A673 (cell line): ENCODE results near the gene SMIM24. TPM values are rescaled to one million over a fixed set of nuclear protein-coding genes. Genes with fewer than 3 reads are reported as not detected.

ENCODE experiments used
- BruUV-seq: library from RNA; stranded (reverse); fragments of 400-500 nt; replicated peaks from 2 replicates; lab custom pipeline; 2021; lab: Mats Ljungman, UMichigan
- CTCF ChIA-PET: fragments of 300-600 bp; sonication (Branson Sonifier 250); formaldehyde crosslinking; loops from one replicate; lab custom pipeline; 2022; ENCODE audit warnings: antibody characterized with exemption; lab: Charles Lee
- POLR2A ChIA-PET: fragments of 300-600 bp; sonication (Branson Sonifier 250); formaldehyde crosslinking; loops from one replicate; lab custom pipeline; 2022; ENCODE audit warnings: antibody characterized with exemption; ENCODE audit not compliant: low non-redundant PET; lab: Charles Lee
- DNase-seq: peaks from one replicate; pipeline ENCODE4 v3.0.0-alpha.2; 2015; ENCODE audit warnings: low spot score
- H3K27ac ChIP-seq: fragments of 200-600 bp; sonication (generic); 2 replicates; pipeline ENCODE4 v1.5.1; 2016; ENCODE audit warnings: mixed run types, low read depth, mild to moderate bottlenecking, mixed read lengths, antibody characterized with exemption, low read length; ENCODE audit not compliant: poor library complexity, severe bottlenecking
- H3K27me3 ChIP-seq: fragments of 200-600 bp; sonication (generic); replicated peaks from 2 replicates; pipeline ENCODE4 v1.6.1; 2017; ENCODE audit warnings: mixed run types, low read depth, mild to moderate bottlenecking, mixed read lengths, antibody characterized with exemption, low read length; ENCODE audit not compliant: insufficient read depth, poor library complexity
- H3K36me3 ChIP-seq: fragments of 200-600 bp; sonication (generic); 2 replicates; pipeline ENCODE4 v1.6.1; 2016; ENCODE audit warnings: mixed run types, mild to moderate bottlenecking, mixed read lengths, antibody characterized with exemption, low read length; ENCODE audit not compliant: insufficient read depth, poor library complexity, severe bottlenecking
- H3K4me1 ChIP-seq: fragments of 200-600 bp; sonication (generic); 2 replicates; pipeline ENCODE4 v1.6.1; 2017; ENCODE audit warnings: mixed run types, mild to moderate bottlenecking, mixed read lengths, antibody characterized with exemption, low read length; ENCODE audit not compliant: insufficient read depth, poor library complexity, severe bottlenecking
- H3K4me3 ChIP-seq: fragments of 200-600 bp; sonication (generic); 2 replicates; pipeline ENCODE4 v1.5.1; 2016; ENCODE audit warnings: low read depth, mixed run types, mild to moderate bottlenecking, mixed read lengths, low read length; ENCODE audit not compliant: poor library complexity, severe bottlenecking
- H3K9me3 ChIP-seq: fragments of 200-600 bp; sonication (generic); 2 replicates; pipeline ENCODE4 v1.6.1; 2016; ENCODE audit warnings: mixed run types, low read depth, mild to moderate bottlenecking, mixed read lengths, antibody characterized with exemption, low read length; ENCODE audit not compliant: poor library complexity, severe bottlenecking
- EZH2 ChIP-seq: fragments of 200-600 bp; sonication (generic); IDR thresholded peaks from 2 replicates; pipeline ENCODE4 v1.6.1; 2017; ENCODE audit warnings: borderline replicate concordance, low read depth, mild to moderate bottlenecking, mixed read lengths, antibody characterized with exemption, low read length; ENCODE audit not compliant: poor library complexity, severe bottlenecking
- intact Hi-C: fragments of 100-400 bp; cut with micrococcal nuclease; formaldehyde crosslinking; loops from one replicate; pipeline ENCODE4 v1.10.0; 2022; ENCODE audit not compliant: unreplicated experiment
- total RNA-seq: library from RNA; stranded (reverse); gene quantifications from 2 replicates; pipeline ENCODE4 v1.2.3, GENCODE V29; 2021
- TF ChIP-seq, protein P1 (sequence below): fragments of 300-800, 200-600 bp; sonication (generic); conservative IDR thresholded peaks from 2 replicates; pipeline ENCODE4 v1.5.1; 2017; ENCODE audit warnings: low read depth, mild to moderate bottlenecking, antibody characterized with exemption, low read length, moderate library complexity, mixed read lengths

The SMIM24 gene
- total RNA-seq, 1 experiment from 2014 or later, result not detected

DNA sequence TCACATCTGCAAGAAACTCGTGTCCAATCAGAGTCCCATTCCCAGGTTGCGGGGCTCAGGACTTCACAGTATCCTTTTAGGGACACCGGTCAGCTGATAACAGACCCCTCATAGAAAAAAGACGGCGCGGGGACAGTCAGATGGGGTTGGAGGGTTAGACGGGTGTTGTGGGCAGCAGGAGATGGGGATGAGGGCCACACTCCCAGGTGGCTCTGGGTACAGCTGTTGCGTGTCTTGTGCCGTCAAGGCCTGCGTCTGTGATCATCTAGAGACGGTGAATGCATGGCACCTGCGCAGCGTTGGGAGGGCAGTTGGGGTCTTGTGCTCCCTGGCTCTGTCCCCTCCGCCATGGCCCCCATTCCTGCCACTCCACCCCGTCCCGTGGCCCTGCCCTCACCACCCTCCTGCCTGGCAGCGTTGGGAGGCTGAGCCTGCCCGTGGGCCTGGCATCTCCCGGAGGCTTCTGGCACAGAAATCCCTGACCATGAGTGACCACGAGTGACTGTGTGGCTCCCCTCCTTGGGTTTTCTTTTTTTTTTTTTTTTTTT lies 44.7 kb upstream of the SMIM24 start:
- intact Hi-C loops, result no loop called here
- Histone ChIP-seq H3K4me1 (no peaks in the 10 kb centered on the region), H3K27me3 (no peaks in the 10 kb centered on the region), H3K9me3 (no peaks in the 10 kb centered on the region), H3K36me3 (peaks cover 46% of the 10 kb centered on the region), H3K4me3 (no peak overlapping the region), H3K27ac (no peak overlapping the region)
- TF ChIP-seq, protein P1, sequence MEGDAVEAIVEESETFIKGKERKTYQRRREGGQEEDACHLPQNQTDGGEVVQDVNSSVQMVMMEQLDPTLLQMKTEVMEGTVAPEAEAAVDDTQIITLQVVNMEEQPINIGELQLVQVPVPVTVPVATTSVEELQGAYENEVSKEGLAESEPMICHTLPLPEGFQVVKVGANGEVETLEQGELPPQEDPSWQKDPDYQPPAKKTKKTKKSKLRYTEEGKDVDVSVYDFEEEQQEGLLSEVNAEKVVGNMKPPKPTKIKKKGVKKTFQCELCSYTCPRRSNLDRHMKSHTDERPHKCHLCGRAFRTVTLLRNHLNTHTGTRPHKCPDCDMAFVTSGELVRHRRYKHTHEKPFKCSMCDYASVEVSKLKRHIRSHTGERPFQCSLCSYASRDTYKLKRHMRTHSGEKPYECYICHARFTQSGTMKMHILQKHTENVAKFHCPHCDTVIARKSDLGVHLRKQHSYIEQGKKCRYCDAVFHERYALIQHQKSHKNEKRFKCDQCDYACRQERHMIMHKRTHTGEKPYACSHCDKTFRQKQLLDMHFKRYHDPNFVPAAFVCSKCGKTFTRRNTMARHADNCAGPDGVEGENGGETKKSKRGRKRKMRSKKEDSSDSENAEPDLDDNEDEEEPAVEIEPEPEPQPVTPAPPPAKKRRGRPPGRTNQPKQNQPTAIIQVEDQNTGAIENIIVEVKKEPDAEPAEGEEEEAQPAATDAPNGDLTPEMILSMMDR, result no peak
- no peak for TF ChIP-seq EZH2
- no peak for DNase-seq
- CTCF ChIA-PET, result no interaction called here
- POLR2A ChIA-PET, result no interaction called here
- no TSS peak for BruUV-seq

DNA sequence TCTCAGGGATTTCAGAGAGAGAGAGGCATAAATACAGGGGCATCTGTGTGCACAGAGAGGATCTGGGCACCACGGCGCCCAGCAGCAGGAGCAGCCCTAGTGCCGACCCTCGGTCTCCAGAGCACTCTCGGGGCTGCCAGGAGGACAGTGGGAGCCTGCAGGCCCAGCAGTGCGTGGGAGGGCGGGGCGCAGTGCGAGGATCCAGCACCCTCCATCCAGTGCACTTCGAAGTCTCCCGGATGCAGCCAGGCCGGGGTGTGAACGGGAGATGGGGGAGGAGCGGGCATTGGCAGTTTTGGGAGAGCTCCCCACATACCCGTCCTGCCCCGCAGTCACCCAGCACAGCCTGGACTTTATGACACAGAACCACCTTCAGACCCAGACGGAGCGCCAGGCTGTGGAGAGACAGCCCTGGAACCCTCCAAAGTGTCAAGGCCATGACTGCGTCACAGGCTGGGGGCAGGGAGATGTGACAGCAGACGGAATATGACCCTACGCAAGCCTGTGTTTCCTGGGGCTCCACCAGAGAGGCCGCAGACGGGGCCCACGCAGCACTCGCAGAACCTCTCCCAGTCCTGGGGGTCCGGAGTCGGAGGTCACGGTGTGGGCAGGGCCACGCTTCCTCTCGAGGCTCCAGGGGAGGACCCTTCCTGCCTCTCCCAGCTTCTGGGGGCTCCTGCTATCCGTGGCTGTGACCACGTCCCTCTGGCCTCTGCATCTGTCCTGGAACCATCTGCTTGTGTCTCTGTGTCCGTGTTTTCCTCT lies 43.9 kb upstream of the SMIM24 start:
- Histone ChIP-seq H3K4me3 (no peak overlapping the region), H3K27ac (no peak overlapping the region), H3K36me3 (peaks cover 46% of the 10 kb centered on the region), H3K4me1 (no peaks in the 10 kb centered on the region), H3K27me3 (no peaks in the 10 kb centered on the region), H3K9me3 (no peaks in the 10 kb centered on the region)
- intact Hi-C loops, result no loop called here
- TF ChIP-seq EZH2, result no peak
- TF ChIP-seq, protein P1, result no peak
- CTCF ChIA-PET, result no interaction called here
- POLR2A ChIA-PET, result no interaction called here
- DNase-seq, result no peak
- BruUV-seq, result no TSS peak

DNA sequence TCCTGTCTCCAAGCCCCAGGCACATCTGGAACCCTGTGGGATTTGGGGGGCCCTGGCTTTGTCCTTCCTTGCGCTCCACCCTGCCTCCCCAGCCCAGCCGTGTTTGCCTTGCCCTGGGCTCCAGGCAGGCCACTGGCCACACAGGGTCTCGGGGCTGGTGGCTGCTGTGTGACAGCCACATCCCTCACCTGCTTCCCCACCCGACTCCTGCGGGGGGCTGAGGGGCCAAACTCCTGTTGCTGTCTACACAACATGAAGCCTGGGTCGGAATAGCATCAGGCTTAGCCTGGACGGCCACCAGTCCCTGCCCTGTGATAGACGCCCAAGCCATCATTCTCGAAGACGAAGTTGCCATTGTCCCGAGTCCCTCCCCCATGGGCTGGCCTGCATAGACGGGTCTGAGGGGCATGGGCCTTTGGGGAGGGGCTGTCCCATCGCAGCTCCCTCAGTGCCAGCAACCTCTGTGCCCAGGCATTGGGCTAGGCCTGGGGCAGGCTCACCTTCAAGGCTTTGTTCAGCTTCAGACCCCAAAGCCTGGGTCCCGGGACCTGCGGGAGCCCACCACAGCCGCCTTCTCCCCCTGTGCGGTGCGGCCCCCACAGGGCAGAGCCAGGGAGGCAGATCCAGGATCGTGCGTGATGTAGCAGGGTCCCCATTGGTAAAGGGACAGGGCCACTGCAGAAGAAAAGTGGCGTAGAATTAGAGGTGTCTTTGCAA lies 43.2 kb upstream of the SMIM24 start:
- DNase-seq, result no peak
- no peaks in the 10 kb centered on the region for H3K9me3 ChIP-seq
- TF ChIP-seq, protein P1, result no peak
- no peak for TF ChIP-seq EZH2
- no peak overlapping the region for H3K27ac ChIP-seq
- H3K36me3 ChIP-seq, result peaks cover 46% of the 10 kb centered on the region
- intact Hi-C loops, result no loop called here
- BruUV-seq, result no TSS peak
- H3K4me1 ChIP-seq, result no peaks in the 10 kb centered on the region
- POLR2A ChIA-PET, result no interaction called here
- H3K27me3 ChIP-seq, result no peaks in the 10 kb centered on the region
- no peak overlapping the region for H3K4me3 ChIP-seq
- CTCF ChIA-PET, result no interaction called here
